ENCODE results near the gene TRAF6. TPM values are rescaled to one million over a fixed set of nuclear protein-coding genes. Genes with fewer than 3 reads are reported as not detected.

The TRAF6 gene
- total RNA-seq, result 11.8 and 12.2 TPM in 2 replicates

DNA sequence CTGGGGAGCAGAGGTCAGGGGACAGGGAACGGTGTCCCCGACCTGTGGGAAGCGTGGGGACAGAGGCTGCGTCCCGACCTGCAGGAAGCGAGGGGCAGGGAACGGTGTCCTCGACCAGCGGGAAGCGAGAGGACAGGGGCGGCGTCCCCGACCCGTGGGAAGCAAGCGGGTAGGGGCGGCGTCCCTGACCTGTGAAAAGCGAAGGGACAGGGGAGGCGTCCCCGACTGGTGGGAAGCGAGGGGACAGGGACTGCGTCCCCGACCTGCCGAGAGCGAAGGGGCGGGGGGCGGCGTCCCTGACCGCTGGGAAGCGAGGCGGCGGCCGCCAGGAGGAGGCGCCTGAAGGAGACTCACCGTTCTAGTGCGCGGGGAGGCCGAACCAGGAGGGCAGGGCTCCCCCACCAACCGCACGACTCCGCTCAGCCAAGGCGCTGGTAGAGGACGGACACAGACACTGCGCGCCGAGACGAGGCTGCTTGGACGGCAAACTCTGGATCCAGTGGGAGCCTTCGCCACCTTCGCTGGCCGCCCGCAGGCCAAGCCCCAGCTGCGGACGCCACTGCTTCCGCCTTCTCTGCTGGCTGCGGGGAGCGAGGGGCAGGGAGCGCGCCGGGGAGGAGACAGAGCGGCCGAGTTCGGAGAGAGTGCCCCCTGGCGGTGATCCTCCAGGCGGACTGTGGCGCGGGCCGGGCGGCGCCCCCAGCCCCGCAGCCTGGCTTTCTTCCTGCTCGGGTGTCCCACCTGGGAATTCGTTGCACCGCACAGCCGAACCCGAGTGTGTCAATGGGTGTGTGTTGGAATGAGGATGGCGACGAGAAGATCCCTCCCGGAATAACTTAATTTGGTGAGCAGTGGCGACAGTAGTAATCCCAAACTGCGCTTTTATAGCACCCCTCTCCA is at the start of gene TRAF6:
TSS of gene TRAF6 (minus strand) at position 579 of the 900 bp plus-strand sequence. CDS start 8,757 bp downstream, outside the sequence.
- intact Hi-C loops (cut with micrococcal nuclease), result loop anchor here (1.0 to 10.0 kb wide), 6 partner anchors 18 to 845 kb away; partner anchors contain the start of genes COMMD9 and TRIM44

GRCh38 chr11:36558571-36559413 is 48.7 kb upstream of the TRAF6 start:
- intact Hi-C loops (cut with micrococcal nuclease), result loop anchor here (5.0 kb wide), 3 partner anchors 46 to 896 kb away; partner anchors contain the start of genes TRAF6 and TRIM44

GRCh38 chr11:36557991-36558390 is 47.9 kb upstream of the TRAF6 start:
- intact Hi-C loops (cut with micrococcal nuclease), result loop anchor here (5.0 kb wide), 3 partner anchors 46 to 896 kb away; partner anchors contain the start of genes TRAF6 and TRIM44

DNA sequence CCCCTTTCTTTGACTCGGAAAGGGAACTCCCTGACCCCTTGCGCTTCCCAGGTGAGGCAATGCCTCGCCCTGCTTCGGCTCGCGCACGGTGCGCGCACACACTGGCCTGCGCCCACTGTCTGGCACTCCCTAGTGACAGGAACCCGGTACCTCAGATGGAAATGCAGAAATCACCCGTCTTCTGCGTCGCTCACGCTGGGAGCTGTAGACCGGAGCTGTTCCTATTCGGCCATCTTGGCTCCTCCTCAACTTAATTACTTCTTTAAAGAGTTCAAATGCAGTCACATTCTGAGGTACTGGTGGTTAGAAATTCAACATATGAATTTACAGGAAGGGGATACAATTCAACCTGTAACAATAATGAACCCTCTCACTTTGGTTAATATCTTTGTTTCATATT is 47.3 kb upstream of the TRAF6 start:
- intact Hi-C loops (cut with micrococcal nuclease), result loop anchor here (5.0 kb wide), 3 partner anchors 45 to 895 kb away; partner anchors contain the start of genes TRAF6 and TRIM44

DNA sequence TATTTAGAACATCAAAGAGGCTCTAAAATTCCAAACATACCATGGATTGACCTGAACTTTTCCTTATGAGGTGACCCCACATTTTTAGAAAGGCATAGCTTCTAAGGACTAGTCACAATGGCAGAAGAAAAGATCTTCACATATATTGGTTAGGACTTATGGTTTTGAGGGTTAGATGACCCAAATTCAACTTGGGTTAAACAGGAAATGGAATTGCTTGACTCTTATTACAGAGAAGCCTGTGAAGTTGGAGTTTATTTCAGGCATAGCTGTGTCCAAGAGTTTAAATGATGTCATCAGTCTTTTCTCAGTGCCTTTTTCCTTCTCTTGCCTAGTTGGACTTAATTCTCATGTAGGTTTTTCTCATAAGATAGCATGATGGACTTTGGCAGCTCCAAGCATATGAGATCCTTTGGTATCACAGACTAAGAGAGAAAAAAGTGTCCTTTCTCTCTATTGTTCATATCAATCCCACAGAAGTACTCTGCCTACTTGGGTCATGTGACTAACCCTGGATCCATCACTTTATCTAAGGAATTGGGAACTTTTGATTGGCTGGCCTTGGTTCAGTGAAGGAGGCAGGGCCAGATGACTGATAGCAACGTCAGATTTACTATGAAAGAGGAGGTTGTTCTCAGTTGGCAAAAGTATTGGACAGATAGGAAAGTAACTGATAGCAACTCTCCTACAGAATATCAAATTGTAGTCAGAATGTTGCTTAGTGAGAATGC is 40.5 kb upstream of the TRAF6 start:
- intact Hi-C loops (cut with micrococcal nuclease), result no loop called here

GRCh38 chr11:36540998-36541397 is 30.9 kb upstream of the TRAF6 start:
- intact Hi-C loops (cut with micrococcal nuclease), result loop anchor here (1.0 to 2.0 kb wide), 2 partner anchors 30 to 252 kb away; partner anchors contain the start of genes COMMD9 and TRAF6

GRCh38 chr11:36534276-36534840 is 24.3 kb upstream of the TRAF6 start:
- intact Hi-C loops (cut with micrococcal nuclease), result no loop called here

GRCh38 chr11:36532941-36533601 is 23.0 kb upstream of the TRAF6 start:
- intact Hi-C loops (cut with micrococcal nuclease), result no loop called here

DNA sequence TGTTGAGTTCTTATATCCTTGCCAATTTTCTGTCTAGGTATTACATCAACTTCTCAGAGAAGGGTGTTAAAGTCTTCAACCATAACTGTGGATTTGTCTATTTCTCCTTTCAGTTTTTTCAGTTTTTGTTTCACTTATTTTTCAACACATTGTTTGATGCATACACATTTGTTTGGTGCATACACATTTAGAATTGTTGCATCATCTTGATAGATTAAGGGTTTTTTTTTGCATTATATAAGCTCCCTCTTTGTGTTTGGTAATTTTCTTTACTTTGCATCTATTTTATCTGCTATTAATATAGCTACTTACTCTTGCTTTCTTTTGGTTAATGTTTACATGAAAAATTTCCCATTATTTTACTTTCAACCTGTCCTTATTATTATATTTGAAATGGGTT is 20.8 kb upstream of the TRAF6 start:
- intact Hi-C loops (cut with micrococcal nuclease), result no loop called here

DNA sequence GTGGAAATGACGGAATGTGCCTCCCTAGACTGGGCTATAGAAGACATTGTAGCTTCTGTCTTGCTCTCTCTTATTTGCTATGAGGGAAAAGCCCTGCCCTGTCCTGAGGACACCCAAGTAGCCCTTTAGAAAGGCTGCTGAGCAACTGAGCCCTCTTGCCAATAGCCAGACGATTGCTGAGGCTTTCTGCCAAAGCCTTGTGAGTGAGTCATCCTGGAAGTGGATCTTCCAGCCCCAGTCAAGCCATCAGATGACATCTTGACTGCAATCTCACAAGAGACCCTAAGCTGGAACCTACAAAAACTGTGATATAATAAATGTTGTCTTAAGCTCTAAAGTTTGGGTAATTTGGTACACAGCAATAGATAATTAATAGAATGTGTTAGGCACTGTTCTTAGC is 3.9 kb upstream of the TRAF6 start:
- intact Hi-C loops (cut with micrococcal nuclease), result loop anchor here (5.0 to 10.0 kb wide), 2 partner anchors 43 to 849 kb away; partner anchors contain the start of gene TRIM44

DNA sequence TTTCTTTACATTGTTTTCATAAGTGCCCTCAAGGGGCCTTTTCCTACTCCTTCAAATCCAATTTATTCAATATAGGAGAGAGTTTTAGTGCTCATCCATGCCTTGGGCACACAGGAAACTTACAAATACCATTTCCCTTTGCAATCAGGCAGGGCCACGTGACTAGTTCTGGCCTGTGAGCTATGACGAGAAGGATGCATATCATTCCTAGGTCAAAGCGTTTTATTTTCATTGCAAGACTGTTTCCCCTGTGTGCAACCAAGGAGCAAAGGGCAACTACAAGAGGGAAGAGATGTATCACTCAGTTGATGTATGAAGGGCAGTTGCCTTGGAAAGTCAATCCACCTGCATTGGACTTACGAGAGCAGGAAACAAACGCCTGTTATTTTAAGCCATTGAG is 1.9 kb upstream of the TRAF6 start:
- intact Hi-C loops (cut with micrococcal nuclease), result loop anchor here (5.0 to 10.0 kb wide), 2 partner anchors 45 to 847 kb away; partner anchors contain the start of gene TRIM44

GRCh38 chr11:36511062-36511461 is 990 bp upstream of the TRAF6 start:
- intact Hi-C loops (cut with micrococcal nuclease), result loop anchor here (2.0 to 10.0 kb wide), 3 partner anchors 30 to 846 kb away; partner anchors contain the start of gene TRIM44

DNA sequence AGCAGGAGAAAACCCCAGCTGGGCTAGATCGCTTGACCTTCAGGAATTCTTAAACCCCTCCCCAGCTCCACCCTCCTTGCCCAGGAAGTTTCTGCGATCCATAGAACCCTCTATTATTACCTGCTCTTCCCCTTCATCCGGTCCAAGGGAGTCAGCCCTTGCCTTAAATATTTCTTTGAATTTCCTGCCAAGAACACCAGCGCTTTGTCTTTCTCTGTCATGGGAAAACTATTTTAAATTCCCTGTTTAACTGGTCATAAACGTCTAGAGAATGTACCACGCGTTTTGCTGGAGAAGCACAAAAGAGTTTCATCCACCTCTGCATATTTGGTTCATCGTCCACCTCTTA is 496 bp upstream of the TRAF6 start:
- intact Hi-C loops (cut with micrococcal nuclease), result loop anchor here (1.0 to 10.0 kb wide), 6 partner anchors 18 to 846 kb away; partner anchors contain the start of genes COMMD9 and TRIM44

- intact Hi-C loops (cut with micrococcal nuclease), result no loop called here
Observed at GRCh38 chr11:36509201-36509639, 852 bp downstream of the TRAF6 start.

GRCh38 chr11:36508743-36509142 is 1.3 kb downstream of the TRAF6 start:
- intact Hi-C loops (cut with micrococcal nuclease), result no loop called here

DNA sequence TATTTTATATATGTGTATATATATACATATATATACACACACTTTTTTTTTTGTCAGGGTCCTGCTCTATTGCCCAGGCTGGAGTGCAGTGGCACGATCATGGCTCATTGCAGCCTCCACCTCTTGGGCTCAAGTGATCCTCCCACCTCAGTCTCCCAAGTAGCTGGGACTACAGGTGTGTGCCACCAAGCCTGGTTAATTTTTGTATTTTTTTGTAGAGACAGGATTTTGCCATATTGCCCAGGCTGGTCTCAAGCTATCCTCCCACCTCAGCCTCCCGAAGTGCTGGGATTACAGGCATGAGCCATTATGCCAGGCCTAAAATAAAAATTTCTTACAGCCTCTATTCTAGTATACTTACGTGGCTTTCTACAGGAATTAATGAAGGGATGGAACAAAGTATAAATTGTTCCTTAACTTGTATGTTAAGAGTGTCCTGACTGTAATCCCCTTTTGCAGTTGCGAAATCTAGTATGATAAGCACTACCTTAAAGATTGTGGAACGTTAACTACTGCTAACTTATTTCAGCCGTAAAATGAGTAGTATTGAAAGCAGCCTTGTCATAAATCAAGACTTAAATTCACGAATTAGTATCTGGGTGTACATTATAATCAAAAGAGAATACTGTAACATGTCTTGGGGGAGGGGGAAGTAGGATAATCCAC is 2.1 kb downstream of the TRAF6 start:
- intact Hi-C loops (cut with micrococcal nuclease), result no loop called here

DNA sequence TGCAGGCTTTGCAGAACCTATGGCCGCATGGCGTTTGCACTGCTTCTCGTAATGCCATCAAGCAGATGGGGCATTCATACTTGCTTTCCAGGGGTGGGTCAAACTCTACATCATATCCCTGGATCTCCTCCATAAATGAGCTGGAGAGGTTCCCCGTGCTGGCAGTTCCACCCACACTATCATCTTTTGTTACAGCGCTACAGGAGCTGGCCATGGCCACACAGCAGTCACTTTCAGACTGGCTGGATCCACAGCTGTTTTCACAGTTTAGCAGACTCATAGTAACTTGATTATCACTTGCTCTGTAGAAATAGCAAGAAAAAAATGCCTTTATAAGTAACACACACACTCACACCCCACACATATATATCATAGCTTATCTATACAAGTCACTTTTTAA is 8.8 kb downstream of the TRAF6 start:
- intact Hi-C loops (cut with micrococcal nuclease), result no loop called here

- intact Hi-C loops (cut with micrococcal nuclease), result no loop called here
Observed at GRCh38 chr11:36500315-36500721, 9.8 kb downstream of the TRAF6 start.

DNA sequence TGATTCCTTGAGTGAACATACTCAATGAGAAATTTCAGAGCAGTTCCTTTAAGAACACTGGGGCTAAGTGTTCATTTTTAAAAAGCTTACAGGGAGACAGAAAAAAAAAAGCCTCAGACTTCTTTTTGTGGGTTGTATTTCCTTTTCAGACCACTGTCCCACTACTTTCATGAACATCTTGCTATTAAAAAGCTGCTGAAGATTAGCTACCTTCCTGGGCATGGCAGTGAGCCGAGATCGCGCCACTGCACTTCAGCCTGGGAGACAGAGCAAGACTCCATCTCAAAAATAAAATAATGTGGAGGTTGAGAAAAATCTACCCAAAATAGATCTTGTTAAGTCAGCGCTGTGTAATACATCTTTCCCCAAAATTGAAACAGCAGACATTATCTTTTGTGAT is 10.8 kb downstream of the TRAF6 start:
- intact Hi-C loops (cut with micrococcal nuclease), result loop anchor here (10.0 kb wide), 2 partner anchors 675 to 885 kb away; partner anchors contain the start of gene FJX1
